Suppressor macrophage treated with lipopolysaccharide for 4 hours (primary cell): Measurements from ENCODE around the gene CARS1.
A peak's percentile ranks its signal among the peaks of the same experiment; 100 is the strongest.

Source experiments
- DNase-seq: peaks from one replicate; pipeline ENCODE4 v3.0.0-alpha.2; 2020

Gene CARS1

DNA sequence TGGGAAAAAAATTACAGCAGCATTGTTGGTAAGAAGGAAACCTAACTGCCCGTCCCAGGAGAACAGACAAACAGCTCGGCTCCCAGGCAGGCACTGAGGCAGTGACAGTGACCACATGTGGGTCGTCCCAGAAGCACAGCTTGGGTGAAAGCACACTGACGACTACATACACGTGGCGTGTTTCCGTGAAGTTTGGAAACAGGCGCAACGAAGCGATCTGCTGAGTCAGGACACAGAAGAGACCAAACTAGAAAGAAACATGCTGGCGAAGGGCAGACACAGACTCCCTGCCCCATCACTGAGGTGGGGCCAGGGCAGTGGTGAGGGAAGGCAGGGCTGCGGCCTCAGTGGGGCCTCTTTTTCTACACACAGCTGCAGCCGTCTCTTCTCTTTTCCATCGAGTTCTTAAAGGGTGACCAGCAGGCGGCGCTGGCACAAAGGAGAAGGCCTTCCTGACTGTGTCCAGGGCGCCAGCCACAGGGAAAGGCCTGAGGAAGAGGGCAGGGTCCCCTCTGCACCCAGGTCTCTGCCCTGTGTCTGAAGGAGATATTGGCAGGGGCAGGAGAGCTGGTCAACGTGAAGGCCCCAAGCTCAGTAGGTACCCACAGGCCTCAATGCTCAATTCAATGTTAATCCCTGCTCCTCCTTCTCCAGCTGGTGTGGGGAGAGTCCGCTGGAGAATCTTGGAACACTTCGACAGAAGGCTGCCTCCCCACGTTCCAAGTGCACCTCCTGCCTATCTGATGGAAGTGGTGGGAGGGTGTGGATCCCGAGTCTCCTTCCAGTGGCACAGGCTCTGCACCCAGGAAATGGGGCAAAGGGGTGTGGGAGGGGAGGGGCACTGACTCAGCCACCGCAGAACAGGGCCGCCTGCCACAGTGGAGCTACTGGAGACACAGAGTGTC lies 19.9 kb downstream of the CARS1 start:
- peak; percentile 85 for DNase-seq

DNA sequence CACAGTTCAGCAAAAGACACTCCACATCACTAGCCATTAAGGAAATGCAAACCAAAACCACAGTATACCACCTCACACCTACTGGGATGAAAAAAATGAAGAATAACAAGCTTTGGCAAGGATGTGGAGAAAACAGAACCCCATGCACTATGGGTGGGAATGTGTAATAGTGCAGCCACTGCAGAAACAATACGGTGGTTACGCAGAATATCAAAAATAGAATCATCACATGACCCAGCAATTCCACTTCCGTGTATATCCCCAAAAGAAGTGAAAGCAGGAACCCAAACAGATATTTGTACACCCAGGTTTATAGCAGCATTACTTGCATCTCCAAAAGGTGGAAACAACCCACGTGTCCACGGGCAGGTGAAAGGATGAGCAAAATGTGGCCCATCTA lies 20.8 kb downstream of the CARS1 start:
- DNase-seq = peak; percentile 69

DNA sequence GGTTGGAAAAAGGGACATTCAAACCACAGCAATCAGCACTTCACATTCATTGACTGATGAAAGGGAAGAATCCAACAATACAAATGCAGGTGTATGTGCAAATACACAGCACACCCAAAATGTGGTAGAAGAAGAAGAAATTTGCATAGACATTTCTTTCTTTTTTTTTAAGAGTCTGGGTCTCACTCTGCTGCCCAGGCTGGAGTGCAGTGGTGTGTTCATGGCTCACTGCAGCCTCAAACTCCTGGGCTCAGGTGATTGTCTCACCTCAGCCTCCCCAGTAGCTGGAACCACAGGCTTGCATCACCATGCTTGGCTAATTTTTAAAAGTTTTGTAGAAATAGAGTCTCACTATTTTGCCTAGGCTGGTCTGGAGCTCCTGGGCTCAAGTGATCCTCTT lies 21.9 kb downstream of the CARS1 start:
- DNase-seq = no peak

DNA sequence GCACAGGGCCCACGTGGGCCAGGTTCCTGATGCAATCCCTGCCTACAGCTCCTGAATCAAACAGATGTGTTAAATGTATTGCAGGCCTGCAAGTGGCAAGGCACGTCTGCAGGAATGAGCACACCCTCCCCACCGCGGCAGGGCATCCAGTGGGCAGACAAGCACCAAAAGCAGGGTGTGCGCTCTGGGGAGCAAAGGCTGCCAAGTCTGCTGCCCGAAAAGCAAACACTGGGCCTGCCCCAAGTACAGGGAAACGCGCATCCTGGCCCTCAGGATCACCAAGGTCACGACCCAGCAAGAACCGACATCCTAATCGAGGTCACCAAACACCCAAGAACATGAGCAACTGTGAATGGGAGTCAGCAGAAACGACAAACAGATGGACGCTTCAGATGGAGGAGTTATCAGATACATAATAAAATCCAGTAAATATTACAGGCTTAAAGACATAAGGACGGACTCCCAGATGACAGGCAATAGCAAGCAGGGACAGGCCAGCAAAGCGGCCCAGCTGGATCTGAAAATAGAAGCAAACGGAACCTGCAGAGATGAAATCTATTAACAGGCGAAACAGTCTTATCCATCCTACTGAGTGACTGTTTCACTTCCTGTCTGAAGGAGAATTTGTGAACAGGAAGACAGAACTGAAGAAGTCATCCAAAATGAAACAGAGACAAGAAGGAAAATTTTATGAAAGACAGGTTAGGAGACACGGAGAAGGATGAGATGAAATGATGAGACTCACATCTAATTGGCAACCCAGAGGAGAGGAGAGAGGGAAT lies 26.7 kb downstream of the CARS1 start:
- DNase-seq = peak; percentile 56

DNA sequence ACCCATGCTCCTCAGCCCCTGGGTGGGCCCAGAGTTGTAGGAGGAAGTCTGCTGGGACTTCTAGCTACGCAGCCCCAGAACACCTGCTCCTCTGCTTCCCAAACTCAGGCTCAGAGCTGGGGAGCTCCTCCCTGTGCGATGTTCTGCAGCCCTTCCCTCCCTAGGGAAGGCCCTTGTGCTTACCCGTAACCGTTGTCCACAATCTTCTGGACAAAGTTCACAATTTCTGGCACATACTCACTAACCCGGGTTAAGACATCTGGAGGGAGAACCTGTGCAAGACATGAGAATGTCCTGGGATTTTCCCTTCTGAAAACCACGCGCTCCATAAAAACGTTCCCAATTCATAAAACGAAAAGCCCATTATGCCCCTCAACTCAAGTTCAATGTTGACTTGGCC lies 28.4 kb downstream of the CARS1 start:
- no peak for DNase-seq

DNA sequence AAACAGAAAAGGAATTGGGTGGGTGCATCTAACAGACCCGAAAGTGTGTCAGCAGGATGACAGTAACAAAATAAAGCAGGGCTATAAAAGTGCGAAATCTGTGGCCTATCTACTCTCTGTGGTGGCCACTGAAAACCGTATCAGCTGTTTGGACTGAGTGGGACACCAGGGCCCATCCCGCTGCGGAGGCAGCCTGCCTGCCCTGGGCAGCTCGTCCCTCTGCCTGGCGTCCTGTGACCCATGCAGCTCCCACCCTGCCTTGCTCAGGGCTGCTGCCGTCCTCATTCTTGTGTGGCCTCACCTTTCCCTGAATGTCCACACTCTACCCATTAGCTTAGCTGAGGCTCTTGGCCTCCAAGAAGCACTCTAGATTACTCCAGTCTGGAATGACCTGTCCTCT lies 30.4 kb downstream of the CARS1 start:
- no peak for DNase-seq

DNA sequence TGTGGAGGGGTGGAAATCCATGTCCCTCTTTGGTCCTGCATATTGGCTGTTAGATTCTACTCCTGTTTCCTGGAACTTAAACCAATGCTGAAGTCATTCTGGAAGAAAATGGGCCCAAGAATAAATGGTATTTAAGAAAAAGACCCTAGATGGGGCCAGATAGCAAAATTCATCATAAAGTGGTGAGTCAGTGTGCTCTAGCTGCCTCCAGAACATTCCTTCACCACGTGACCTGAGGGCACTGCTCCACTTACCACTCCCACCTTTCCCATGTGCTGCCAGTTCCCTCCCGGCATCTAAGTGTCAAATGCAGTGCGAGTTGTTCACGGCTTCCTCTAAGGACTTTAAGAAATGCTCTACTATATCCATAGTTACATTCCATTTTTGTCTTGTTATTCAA lies 34.2 kb downstream of the CARS1 start:
- DNase-seq = no peak

DNA sequence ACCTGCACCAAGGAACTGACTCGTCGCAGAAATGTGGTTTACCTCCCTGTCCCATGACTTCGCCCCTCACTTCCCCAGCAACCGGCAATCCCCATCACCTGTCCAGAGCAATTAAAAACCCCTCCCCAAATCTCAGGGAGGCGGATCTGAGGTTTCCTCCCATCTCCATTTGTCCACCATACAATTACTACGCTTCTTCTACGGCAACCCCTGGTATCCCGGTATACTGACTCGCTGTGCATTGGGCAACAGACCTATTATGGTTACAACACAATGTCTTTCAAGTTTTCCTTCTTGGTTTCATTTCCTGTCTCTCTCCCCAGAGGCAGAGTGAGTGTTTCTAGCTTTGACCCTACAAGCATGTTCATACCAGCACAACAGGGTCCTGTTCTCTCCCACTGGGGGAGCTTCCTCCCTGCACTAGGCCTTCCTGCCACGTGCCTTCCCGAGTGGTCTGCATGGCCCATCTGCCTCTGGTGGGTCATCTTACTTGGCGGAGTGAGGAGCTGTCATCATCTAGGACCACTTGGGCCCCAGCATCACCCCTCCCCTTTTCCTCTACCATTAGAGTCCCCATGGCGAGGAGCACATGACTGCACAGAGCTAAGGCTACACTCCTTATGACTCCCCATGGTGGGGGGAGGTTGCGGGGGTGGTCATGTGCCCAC lies 34.8 kb downstream of the CARS1 start:
- DNase-seq = peak; percentile 82

DNA sequence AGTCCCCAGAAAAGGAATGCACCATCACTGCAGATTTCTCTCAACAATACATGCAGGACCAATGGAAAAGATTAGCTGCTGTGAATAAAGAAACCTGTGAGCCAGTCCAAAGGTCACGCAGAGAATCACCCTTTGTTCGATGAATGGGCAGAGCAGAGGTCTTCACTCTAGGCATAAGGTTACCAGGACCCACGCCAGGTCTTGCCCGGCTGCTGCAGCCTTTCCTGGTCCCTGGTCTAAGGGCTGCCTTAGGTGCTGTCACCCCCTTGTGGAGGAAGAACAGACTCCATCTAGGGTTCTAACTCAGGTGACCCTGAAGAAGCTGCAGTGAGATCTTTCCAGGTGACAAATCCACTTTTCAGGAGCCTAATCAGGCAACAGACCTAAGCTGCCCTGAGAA lies 36.1 kb downstream of the CARS1 start:
- no peak for DNase-seq

DNA sequence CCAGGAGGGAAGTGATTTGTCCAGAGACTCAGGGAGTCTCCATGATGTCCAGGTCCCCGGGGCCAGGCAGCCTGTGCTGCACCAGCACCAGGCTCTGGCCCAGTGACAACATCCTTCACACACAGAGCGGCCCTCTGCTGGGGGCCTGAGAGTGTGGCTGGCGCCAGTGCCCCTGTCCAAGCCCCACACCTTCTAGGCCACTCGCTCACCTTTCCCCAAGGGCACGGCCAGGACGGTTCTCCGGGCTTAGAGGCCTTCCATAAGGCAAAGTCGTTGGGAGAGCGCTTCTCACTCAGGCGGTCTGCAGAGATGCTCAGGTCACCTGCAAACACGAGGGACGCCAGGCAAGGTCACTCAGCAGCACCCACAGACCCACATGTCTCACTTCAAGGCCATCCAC lies 37.2 kb downstream of the CARS1 start:
- DNase-seq = no peak

DNA sequence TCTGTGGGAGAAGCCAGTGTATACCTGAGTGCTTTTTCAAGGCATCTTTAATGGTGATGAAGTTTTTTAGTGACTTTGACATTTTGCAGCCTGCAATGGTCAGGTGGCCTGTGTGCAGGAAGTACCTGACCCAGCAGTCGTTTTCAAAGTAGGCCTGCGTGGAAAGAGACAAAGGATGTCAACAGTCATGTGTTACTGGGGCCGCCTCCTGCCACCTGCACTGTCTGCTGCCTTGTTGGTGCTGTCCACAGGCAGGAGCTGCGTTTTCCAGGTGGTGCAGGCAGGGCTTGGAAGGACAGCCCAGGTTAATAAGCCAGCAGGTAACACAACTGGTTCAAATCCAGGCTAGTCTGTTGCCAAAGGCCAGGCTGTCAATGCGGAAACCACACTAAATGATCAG lies 38.6 kb downstream of the CARS1 start:
- DNase-seq = no peak

DNA sequence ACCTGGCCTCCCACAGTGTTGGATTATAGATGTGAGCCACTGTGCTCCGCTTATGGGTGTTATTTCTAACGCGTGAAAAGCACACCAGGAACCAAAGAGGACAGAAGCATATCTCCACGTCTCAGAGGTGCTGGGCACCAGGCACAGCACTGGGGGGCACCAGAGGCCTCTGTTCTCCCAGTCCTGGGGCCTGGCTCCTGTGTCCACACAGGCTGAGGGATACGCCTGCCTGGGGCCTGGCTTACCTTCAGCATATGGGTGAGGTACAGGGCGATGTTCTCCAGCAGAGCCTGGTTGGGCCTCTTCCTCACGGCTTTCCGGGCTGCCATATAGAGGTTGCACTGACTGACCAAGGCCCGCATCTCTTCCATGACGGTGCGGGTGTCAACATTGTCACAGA lies 40.4 kb downstream of the CARS1 start:
- DNase-seq = no peak

DNA sequence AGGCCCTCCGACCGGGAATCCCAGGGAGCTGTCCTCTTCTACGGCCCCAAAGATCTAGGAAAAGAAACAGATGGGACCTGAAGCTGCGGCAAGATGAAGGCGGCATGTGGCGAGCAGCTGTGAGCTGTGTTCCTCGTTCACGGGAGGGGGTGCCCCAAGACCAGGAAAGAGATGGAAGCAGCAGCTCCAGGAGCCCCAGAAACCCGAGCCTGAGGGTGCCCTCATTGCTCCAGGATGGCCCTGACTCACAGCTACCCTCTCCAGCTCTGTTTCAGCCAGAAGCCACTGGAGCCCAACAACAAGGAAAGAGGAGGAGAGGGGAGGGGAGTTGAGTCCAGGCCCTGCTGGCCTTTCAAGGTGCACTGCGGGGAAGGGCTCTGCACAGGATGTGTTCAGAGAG lies 41.4 kb downstream of the CARS1 start:
- DNase-seq = no peak

DNA sequence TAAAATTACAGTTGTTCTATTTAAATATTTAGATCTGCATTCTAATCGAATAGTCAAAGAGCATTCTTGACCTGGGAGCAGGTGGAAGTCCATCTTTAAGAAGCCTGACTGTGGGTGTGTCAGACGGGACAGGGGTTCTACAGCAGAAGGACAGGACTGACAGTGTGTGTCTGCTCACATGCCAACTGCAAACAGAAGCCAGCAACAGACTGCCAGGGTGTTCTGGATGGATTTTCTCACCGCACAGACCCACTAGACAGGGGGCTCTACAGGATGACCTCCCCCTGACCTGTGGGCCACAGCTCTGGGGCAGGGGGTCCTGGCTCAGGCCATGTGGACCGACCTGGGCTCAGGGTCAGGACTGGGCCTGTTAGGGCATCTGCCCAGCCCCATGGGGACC lies 42.3 kb downstream of the CARS1 start:
- no peak for DNase-seq

DNA sequence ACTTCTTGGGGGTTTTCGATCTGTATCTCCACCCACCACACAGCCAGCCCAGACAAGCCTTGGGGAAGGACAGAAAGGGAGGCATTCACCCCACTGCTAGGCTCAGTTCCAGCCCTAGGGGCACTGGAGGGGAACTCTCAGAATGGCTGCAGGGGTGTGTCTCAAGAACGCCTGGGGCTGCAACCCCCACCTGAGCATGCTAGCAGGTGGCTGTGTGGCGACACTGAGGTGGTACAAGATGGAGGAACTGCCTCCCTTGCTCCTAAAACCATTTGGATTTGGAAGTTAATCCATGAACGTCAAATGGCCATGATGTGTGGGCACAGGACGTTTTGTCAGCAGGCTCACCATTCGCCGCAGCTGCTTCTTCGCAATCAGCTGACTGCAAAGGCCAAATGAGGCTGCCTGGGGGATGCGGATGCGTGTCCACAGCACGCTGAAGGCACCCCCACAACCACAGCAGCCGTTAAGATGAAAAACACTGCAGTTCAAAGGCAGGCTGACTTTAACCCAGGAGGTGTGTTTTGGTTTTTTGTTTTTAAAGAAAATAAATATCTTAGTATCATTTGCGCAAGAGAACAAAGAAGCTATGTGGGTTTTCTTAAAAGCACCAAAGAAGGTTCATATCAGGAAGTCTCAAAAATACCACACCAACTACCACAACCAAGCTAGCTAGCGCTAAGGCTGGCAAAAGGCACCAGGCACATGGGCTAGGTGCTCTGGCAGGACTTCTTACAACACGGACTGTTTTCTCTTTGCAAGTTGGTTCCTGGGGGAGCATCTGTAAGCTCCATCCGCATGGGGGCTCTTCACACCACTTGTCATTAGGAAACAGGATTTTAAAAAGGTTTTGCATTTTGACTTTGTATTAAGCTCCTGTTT lies 42.9 kb downstream of the CARS1 start:
- DNase-seq = no peak

DNA sequence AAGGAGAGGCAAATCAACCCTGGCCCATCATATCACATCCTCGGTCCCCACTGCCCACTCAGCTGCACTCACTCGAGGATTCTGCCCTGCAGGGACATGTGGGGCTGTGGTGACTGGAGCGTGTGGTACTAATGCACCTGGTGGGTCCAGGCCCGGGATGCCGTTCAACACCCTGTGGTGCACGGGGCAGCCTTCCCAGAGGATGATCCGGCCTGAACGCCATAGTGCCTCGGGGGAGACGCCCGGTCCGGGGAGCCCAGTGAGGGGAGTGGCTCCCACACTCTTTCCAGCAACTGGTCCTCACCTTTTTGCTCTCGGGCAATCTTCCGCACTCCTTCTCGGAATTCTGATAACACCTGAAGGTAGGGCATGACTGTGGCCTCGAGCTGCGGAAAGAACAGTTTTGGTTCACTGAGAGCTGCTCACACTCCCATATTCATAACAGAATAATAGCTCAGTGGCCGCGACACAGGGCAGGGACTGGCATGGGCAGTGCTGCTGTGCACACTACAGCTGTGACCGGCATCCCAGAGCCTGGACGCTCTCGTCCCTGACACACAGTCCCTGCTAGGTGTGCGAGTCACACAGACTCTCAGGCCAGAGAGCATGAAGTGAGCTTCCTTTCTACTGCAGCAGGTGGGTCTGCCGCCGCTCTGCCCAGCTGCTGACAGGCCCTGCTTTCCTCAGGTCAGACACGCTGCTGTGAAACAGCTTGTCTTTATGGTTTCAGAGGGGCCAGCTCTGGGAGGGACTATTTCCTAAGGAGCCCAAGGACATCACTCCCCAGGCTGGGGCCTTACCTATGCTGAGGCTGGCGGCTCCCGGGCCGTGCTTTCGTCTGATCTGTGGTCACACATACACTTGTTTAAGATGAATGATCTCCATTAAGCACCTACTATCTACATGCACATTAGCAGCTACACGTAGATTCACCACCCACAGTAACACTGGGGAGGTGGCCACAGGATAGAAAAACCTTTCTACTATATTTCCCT lies 45.0 kb downstream of the CARS1 start:
- DNase-seq = no peak

DNA sequence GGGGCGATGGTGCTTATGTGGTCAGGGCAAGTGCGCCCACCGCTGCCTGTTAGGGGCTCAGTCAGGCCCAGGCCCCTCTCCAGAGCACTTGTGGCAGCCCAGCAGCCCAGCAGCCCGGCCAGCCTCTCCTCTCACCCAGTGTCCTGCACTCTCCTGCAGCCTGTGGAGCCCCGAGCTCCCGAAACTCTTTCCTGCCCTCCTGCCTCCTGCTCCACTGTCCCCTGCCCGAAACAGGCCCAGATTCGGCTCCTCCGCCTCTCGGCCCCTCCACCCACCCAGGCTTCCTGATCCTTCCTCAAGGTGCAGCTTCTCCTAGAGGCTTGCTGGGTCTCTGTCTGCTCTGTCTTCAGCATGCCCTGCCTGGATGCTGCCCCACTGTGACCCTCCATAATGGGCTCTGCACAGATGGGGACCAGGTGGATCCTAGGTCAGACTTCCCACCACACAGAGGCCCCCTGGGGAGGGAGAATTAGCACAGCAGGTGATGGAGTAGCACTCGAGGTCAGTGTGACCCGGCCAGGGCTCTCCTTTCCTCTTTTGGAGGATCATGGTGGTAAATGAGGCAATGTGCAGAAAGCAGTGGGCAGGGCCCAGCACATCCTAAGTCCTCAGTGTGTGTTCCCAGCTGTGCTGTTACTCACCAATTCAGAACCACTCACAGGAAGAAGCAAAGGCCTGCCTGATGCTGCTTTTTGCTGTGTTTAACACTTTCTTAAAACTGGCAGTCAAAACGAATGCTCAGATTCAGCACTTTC lies 46.5 kb downstream of the CARS1 start:
- DNase-seq = peak; percentile 18

DNA sequence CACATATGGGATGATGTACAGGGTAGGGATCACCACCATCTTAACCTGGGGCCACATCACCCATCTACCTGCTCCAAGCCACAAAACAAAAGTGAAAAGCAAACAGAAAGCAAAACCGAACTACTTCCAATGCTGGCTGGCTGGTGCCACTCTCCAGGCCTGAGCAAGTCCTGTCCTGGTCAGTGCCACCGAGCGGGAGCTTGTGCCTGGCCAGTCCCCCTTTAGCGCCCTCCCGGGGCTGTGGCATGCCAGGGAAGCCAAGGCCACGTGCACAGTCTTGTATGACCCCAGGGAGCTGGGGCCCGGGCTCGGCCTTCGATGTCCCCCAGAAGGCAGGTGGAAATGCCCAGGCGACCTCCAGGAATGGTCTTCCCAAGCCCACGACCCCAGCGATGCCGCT lies 47.2 kb downstream of the CARS1 start:
- DNase-seq = no peak

DNA sequence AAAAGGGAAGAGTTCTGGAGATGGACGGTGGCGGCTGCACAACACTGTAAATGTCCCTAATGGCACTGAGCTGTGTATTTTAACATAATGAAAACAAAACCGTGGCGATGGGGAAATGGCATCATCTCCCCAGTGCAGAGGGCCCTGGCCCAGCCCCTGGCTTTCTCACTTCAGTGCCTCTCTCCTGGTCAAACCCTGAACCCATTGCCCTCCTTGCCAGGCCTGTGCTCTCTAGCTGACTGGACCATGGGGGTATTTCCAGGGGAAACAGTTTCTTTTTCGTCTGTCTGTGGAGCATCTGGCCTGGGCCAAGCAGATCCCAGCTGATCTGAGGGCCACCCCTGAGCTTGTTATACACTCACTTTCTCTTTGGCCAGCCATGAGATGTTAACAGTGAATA lies 47.7 kb downstream of the CARS1 start:
- DNase-seq = no peak

DNA sequence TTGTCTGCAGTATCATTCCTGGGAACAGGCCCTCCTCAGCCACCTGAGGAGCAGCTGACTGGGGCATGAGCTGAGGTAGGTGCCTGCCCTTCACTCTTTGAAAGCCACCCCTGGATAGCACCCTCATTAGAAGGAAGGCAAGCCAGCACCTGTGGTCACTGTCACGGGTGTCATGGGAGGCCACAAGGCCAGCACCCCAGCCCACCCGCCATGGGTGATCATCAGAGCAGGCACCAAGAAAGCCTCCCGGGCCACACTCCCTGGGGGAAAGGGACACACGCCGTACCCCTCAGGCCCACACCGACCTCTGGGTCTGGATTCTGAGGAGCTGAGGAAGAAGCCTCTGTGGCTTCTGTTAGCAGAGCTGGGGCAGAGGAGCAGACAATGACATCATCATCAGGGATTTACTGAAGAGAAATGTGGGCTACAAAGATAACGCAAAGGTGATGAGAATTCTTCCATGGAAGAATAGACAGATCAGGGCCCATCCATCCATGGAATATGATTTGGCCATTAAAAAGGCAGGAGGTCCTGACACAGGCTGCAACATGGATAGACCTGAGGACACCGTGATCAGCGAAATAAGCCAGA lies 48.4 kb downstream of the CARS1 start:
- no peak for DNase-seq
